ENCODE results near the gene MCHR2.

Gene MCHR2

GRCh38 chr6:99901596-99902384, 92.2 kb downstream of the MCHR2 start:
- no peak for DNase-seq

- no peak for DNase-seq
Measured at GRCh38 chr6:99894815-99895214, 99.2 kb downstream of the MCHR2 start.

GRCh38 chr6:99887066-99887465, 107.0 kb downstream of the MCHR2 start:
- DNase-seq: no peak

GRCh38 chr6:99885051-99885450, 109.0 kb downstream of the MCHR2 start:
- DNase-seq: no peak

- no peak for DNase-seq
Measured at GRCh38 chr6:99882128-99882702, 111.8 kb downstream of the MCHR2 start.

- no peak for DNase-seq
Measured at GRCh38 chr6:99879431-99879830, 114.6 kb downstream of the MCHR2 start.

GRCh38 chr6:99875068-99875467, 119.0 kb downstream of the MCHR2 start:
- no peak for DNase-seq

GRCh38 chr6:99873084-99873483, 120.9 kb downstream of the MCHR2 start:
- no peak for DNase-seq

GRCh38 chr6:99871641-99872040, 122.4 kb downstream of the MCHR2 start:
- DNase-seq: no peak

Data from suppressor macrophage treated with lipopolysaccharide for 4 hours (primary cell).